Stromal cell of bone marrow (primary cell): ENCODE results near the gene SEPTIN2.
A peak's percentile ranks its signal among the peaks of the same experiment; 100 is the strongest.
"Not testable (repeated sequence)": the region's sequence is repeated elsewhere in the genome, so short reads cannot be mapped to it uniquely, and the experiment has no call there.

ENCODE experiments used
- DNase-seq: peaks from one replicate; pipeline ENCODE4 v3.0.0-alpha.2; 2012; ENCODE audit warnings: low read depth

Gene SEPTIN2

GRCh38 chr2:241350878-241351639, 35.3 kb downstream of the SEPTIN2 start:
- no peak for DNase-seq

DNA sequence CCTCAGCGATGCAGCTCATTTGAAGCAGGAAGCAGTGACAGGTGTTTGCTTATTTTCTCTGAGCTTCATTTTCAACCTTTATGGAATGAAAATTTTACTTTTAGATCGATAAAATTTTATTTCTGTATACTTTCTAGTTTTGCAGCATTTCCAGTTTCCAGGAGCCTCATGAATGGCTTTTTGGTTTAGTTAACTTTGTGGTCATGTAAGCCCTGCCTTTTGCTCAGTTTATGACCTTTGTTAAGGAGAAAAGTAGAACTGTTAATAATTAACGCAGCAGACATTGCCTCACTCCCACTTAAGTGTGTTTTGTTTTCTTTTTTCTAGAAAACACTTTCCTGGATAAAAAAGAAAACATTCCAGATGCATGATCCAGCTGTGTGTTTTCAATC, 35.9 kb downstream of the SEPTIN2 start:
- DNase-seq = no peak

- no peak for DNase-seq
These were observed 36.5 kb downstream of the SEPTIN2 start for GRCh38 chr2:241352227-241352626.

DNA sequence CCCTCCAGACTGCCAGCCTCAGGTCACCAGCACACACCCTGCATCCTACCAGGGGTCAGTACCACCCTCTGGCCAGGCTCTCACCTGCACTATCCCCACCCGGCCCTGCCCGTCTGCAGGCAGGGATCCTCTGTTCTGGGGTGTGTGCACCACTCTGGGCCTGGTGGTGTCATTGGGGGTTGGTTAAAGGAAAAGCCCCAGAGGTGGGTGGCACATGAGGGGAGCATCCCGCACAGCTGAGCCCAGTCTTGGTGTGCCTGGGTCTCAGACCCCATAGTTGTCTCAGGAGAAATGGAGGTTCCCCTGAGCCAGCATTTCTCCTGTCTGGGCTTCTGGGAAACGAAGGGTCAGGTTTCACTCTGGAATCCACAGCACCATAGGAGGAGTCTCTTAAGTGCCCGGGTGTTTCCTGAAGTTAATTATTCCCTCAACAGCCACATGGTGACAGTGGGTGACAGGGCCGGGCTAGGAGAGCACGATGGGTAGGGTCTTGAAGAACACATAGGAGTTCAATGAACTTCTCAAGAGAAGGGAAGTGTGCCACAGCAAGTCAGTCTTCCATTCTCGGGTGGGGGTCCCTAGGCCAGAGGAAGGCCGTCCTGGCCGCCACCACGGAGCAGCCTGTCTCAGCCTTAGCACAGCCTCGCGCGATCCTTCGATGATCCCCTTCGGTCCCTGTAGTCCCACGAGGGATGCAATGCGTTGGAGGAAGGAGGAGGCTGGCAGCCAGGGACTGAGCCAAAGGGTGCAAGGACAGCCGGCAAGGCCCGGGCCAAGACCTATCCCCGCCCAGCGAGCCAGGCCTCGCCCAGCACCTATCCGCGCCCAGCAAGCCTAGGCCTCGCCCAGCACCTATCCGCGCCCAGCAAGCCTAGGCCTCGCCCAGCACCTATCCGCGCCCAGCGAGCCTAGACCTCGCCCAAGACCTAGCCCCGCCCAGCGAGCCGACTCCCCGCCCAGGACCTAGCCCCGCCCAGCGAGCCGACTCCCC, 39.2 kb downstream of the SEPTIN2 start:
- DNase-seq = no peak

- DNase-seq = peak; percentile 94
These were observed 40.5 kb downstream of the SEPTIN2 start, which contains the start of gene FARP2 for GRCh38 chr2:241355983-241356870. Gene FARP2 (plus strand): TSS chr2:241356285. CDS start chr2:241373108, 16,823 bp downstream.

DNA sequence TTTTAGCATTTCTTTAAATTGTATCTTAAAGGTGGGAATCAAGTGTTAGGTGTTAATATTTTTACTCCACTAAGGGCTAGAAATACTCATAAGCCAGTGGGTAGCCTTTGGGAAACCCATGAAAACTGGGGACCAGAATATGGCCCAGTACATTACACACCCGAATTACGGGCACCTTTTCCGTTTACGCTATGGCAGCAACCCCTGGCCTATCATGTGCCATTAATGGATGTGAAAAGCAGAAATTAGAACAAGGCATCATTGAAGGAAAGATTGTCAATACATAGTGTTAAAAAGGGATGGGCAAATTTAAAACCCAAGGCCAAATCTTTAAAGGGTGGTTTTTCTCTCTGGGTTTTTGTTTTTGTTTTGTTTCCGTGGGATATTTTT, 41.1 kb downstream of the SEPTIN2 start:
- DNase-seq = no peak

DNA sequence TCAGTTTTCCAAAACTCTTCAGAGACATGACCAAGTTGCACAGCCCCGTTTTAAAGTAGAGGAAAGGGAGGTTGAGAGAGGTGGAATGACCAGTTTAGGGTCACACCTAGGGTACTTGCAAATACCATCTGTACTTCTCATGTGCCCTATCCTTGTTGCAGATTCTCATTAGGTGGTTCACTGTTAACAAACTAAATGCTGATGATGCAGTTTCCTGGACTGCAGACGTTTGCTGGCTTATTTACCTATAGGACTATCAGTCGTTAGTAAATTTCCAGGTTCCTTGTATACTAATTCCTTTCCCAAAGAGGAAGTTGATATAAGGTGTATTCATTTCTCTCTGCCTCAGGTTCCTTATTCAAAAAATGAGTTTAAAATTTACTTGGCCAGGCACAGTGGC, 41.8 kb downstream of the SEPTIN2 start:
- DNase-seq = no peak

DNA sequence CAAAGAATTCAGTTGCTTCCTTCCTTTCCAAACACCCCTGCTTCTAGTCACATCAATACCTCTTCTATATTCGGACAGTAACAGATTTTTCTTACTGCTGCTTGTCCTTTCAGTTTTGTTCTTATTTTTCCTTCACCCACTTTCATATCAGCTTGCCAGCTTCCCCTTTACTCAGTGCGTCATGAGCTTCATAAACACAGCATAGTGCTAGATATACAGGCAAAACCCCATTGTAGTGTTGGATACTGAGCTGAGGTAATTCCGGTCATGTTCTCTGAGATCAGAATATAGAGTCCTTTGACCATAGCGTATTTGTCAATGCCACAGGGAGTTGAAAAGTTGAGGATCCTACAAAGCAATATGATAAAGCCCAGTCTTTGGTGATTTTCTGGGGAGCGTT, 42.7 kb downstream of the SEPTIN2 start:
- DNase-seq = no peak

DNA sequence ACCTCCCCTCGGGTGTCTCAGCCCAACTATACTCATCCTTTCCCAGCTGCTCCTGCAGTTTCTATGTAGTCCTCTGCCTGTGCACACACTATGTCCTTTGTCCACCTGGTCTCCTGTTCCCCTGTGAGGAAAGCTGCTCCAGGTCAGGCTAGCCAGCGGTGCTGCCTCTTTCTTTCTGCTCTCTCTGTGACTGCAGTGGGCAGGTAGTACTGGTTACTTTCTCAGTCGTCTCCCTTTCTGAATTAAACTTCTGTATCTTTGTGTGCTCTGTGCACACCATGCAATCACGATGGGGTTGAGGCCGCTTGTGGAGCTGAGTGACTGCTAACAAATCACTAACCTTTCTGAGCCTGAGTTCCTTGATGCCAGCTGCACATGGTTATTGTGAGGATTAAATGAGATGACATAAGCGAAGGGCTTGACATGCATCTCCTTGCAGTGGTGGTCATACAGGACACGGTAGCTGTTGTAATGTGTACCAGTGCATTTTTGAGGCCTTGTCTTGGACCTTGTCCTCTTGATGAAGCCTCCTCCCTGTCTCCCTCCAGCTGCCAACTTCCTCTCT, 43.8 kb downstream of the SEPTIN2 start:
- no peak for DNase-seq

DNA sequence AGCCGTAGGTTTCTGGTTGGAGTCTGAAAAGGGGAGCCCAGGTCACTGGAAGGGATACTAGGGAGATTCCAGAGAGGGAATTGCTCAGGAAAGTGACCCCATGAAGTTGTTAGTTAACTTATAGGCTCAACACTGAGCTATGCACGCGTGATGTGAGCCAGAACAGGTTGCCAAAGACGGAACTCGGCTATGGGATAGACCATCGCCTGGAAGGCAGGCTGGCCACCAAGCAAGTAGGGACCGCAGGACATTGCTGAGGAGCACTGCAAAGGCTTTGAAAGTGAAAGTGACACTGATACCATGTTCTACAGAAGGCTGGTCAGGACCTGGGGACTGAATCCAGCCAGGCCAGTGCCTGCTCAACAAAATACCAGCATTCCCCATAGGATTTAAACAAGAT, 47.7 kb downstream of the SEPTIN2 start:
- no peak for DNase-seq

DNA sequence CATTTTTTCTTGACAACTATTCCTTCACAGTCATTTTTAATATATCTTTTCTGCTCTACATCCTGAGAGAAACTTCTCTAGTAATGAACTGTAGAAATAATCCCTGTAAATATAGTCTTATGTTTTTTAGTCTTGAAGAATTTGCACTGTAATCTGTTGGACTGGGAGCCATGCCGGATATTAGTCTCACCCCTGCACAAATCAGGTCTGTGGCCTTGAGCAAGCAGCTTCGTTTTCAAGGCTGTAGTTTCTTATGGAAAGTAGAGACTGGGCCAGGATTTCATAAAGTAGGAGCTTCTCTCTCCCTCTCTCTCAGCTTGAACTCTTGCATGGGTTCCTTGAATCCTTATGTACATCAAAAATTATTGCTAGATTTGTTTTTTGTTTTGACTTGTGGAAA, 49.1 kb downstream of the SEPTIN2 start:
- no peak for DNase-seq

- no peak for DNase-seq
These were observed 51.0 kb downstream of the SEPTIN2 start for GRCh38 chr2:241366678-241367077.

GRCh38 chr2:241368643-241369042, 52.9 kb downstream of the SEPTIN2 start:
- DNase-seq = no peak

- DNase-seq = no peak
These were observed 56.8 kb downstream of the SEPTIN2 start for GRCh38 chr2:241372361-241372992.

GRCh38 chr2:241373446-241373845, 57.7 kb downstream of the SEPTIN2 start:
- DNase-seq = no peak

DNA sequence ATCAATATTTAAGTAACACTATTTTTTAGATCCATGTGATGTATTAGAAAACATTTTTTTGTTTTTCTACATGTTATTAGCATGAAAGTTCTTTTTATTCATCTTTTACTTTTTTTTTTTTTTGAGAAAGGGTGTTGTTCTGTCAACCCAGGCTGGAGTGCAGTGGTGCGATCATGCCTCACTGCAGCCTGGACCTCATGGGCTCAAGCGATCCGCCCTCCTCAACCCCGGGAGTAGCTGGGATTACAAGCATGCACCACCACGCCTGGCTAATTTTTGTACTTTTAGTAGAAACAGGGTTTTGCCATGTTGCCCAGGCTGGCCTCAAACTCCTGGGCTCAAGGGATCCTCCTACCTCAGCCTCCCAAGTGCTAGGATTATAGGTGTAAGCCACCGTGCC, 58.2 kb downstream of the SEPTIN2 start:
- not testable (repeated sequence) for DNase-seq

- DNase-seq = no peak
These were observed 59.6 kb downstream of the SEPTIN2 start for GRCh38 chr2:241375300-241375699.

DNA sequence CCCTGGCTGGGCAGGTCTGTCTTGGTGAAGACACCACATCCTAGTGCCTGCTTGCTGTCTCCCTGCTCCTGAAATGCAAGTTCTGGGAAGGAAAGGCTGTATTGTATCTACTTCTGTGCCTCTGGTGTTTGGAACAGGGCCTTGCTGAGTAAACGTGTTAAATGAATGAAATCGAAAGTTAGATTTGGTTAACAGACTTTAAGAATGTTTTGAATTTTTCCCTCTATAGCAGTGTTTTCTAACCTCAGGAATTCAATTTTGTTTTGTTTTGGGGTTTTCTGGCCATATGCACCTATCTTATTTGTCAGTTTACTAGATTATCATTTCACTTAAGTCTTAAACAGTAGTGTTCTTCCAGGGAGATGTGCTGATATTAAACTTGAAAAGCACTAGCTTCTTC, 61.1 kb downstream of the SEPTIN2 start:
- DNase-seq = no peak

- no peak for DNase-seq
These were observed 63.1 kb downstream of the SEPTIN2 start for GRCh38 chr2:241378816-241379215.

- DNase-seq = peak; percentile 44
These were observed 64.1 kb downstream of the SEPTIN2 start for GRCh38 chr2:241379481-241380480.
